T-helper 17 cell (primary cell): Measurements from ENCODE around the gene AIF1L. TPM values are rescaled to one million over a fixed set of nuclear protein-coding genes. Genes with fewer than 3 reads are reported as not detected.

Experiments
- ATAC-seq: fragments of 150-1000 bp; cut with Tn5 transposase; 2 replicates; pipeline ENCODE4 v1.10.0; 2021; ENCODE audit warnings: mild to moderate bottlenecking, moderate library complexity
- DNase-seq, 3 donors: peaks; one replicate each; pipeline versions ENCODE4 v3.0.0 to v3.0.0-alpha.2; 2020 to 2021
- H3K9me3 ChIP-seq: one replicate; pipeline ENCODE4 v1.7.0; 2013; ENCODE audit warnings: low read length, mild to moderate bottlenecking; ENCODE audit not compliant: control insufficient read depth, poor library complexity, severe bottlenecking
- H3K27ac Mint-ChIP-seq: one replicate; pipeline ENCODE4 v1.8.0; 2022; ENCODE audit warnings: mild to moderate bottlenecking, moderate library complexity, mixed read lengths
- H3K27me3 Mint-ChIP-seq: one replicate; pipeline ENCODE4 v1.8.0; 2022; ENCODE audit warnings: mixed read lengths
- H3K36me3 Mint-ChIP-seq: one replicate; pipeline ENCODE4 v1.8.0; 2022; ENCODE audit warnings: low read depth, mixed read lengths
- H3K4me1 Mint-ChIP-seq: one replicate; pipeline ENCODE4 v1.8.0; 2022; ENCODE audit warnings: mild to moderate bottlenecking, mixed read lengths
- H3K4me3 Mint-ChIP-seq: one replicate; pipeline ENCODE4 v1.8.0; 2022; ENCODE audit warnings: mild to moderate bottlenecking, moderate library complexity, mixed read lengths
- total RNA-seq, 4 donors: library from RNA in 2 of 4; stranded (reverse) in 2 of 4; gene quantifications; one replicate each; pipeline ENCODE4 v1.2.3 and lab custom pipeline; 2022 to 2026

Gene AIF1L
- total RNA-seq, 2 donors from 2014 or later = 0.22 TPM; not detected in 1

GRCh38 chr9:131084661-131085369, 11.5 kb upstream of the AIF1L start:
- peaks cover 16% of the 10 kb centered on the region for H3K27me3 Mint-ChIP-seq
- no peak for DNase-seq
- H3K9me3 ChIP-seq = no peaks in the 10 kb centered on the region
- no peaks in the 10 kb centered on the region for H3K36me3 Mint-ChIP-seq
- no peak overlapping the region for H3K27ac Mint-ChIP-seq
- ATAC-seq = no peak
- peaks cover 3% of the 10 kb centered on the region for H3K4me1 Mint-ChIP-seq
- no peak overlapping the region for H3K4me3 Mint-ChIP-seq

- Mint-ChIP-seq H3K36me3 (no peaks in the 10 kb centered on the region), H3K4me1 (peaks cover 3% of the 10 kb centered on the region), H3K4me3 (no peak overlapping the region), H3K27me3 (peaks cover 16% of the 10 kb centered on the region), H3K27ac (no peak overlapping the region)
- ATAC-seq (no peak), DNase-seq (no peak)
- no peaks in the 10 kb centered on the region for H3K9me3 ChIP-seq
Measured at GRCh38 chr9:131085370-131086122, 10.8 kb upstream of the AIF1L start.

GRCh38 chr9:131087354-131087893, 8.9 kb upstream of the AIF1L start:
- no peak overlapping the region for H3K27ac Mint-ChIP-seq
- no peaks in the 10 kb centered on the region for H3K4me1 Mint-ChIP-seq
- H3K4me3 Mint-ChIP-seq = no peak overlapping the region
- peaks cover 16% of the 10 kb centered on the region for H3K27me3 Mint-ChIP-seq
- ATAC-seq (no peak), DNase-seq (no peak)
- H3K36me3 Mint-ChIP-seq = no peaks in the 10 kb centered on the region
- H3K9me3 ChIP-seq = no peaks in the 10 kb centered on the region

GRCh38 chr9:131090025-131090787, 6.1 kb upstream of the AIF1L start:
- Mint-ChIP-seq H3K27me3 (peaks cover 28% of the 10 kb centered on the region), H3K4me1 (no peaks in the 10 kb centered on the region), H3K4me3 (no peak overlapping the region), H3K27ac (no peak overlapping the region), H3K36me3 (no peaks in the 10 kb centered on the region)
- DNase-seq = no peak
- ATAC-seq = no peak
- H3K9me3 ChIP-seq = no peaks in the 10 kb centered on the region

GRCh38 chr9:131091352-131091992, 4.9 kb upstream of the AIF1L start:
- ATAC-seq = no peak
- no peak overlapping the region for H3K4me3 Mint-ChIP-seq
- no peak overlapping the region for H3K27ac Mint-ChIP-seq
- no peak for DNase-seq
- H3K27me3 Mint-ChIP-seq = peaks cover 34% of the 10 kb centered on the region
- peaks cover 3% of the 10 kb centered on the region for H3K36me3 Mint-ChIP-seq
- H3K4me1 Mint-ChIP-seq = peaks cover 5% of the 10 kb centered on the region
- no peaks in the 10 kb centered on the region for H3K9me3 ChIP-seq

DNA sequence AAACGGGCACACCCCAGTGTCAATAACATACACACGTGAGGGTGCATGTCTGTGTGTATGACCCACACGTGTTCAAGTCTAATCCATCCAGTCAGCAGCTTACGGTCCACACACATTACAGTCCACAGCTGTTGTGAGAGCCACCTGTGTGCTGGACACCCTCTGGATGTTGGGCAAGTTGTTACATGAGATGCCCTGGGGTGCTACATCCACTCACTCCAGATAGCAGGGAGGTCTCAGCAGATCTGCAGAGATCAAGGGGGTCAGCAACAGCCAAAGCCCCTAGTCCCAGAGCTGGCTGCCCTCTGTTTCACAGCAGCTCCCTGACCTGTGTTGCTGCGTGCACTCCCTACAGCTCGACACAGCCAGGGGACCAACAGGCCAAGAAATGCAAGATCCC, 4.3 kb upstream of the AIF1L start:
- peaks cover 3% of the 10 kb centered on the region for H3K36me3 Mint-ChIP-seq
- no peaks in the 10 kb centered on the region for H3K9me3 ChIP-seq
- DNase-seq = no peak
- no peak overlapping the region for H3K4me3 Mint-ChIP-seq
- ATAC-seq = no peak
- H3K27me3 Mint-ChIP-seq = peaks cover 35% of the 10 kb centered on the region
- H3K4me1 Mint-ChIP-seq = peaks cover 5% of the 10 kb centered on the region
- no peak overlapping the region for H3K27ac Mint-ChIP-seq

- no peak for ATAC-seq
- H3K9me3 ChIP-seq = no peaks in the 10 kb centered on the region
- Mint-ChIP-seq H3K27ac (no peak overlapping the region), H3K4me1 (peaks cover 8% of the 10 kb centered on the region), H3K4me3 (no peak overlapping the region), H3K36me3 (peaks cover 5% of the 10 kb centered on the region), H3K27me3 (peaks cover 39% of the 10 kb centered on the region)
- DNase-seq = no peak
Measured at GRCh38 chr9:131092548-131093440, 3.5 kb upstream of the AIF1L start.

DNA sequence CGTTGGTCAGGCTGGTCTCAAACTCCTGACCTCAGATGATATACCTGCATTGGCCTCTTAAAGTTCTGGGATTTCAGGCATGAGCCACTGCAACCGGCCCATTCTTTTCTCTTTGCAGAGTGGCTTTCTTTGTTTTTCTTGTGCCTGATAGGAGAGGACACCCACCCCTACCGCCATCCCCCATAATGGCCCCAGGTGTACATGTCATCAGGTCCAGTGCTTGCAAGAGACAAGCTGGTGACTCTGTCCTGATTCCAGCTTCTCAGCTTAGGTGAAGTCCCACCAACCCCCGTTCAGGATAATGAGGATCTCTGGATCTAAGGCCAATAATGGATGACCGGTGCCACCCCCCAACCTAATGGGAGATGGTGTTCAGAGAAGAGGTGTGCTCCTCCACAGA, 2.3 kb upstream of the AIF1L start:
- ATAC-seq (no peak), DNase-seq (no peak)
- Mint-ChIP-seq H3K27me3 (peaks cover 41% of the 10 kb centered on the region), H3K4me3 (no peak overlapping the region), H3K4me1 (peaks cover 8% of the 10 kb centered on the region), H3K36me3 (peaks cover 5% of the 10 kb centered on the region), H3K27ac (no peak overlapping the region)
- H3K9me3 ChIP-seq = no peaks in the 10 kb centered on the region

DNA sequence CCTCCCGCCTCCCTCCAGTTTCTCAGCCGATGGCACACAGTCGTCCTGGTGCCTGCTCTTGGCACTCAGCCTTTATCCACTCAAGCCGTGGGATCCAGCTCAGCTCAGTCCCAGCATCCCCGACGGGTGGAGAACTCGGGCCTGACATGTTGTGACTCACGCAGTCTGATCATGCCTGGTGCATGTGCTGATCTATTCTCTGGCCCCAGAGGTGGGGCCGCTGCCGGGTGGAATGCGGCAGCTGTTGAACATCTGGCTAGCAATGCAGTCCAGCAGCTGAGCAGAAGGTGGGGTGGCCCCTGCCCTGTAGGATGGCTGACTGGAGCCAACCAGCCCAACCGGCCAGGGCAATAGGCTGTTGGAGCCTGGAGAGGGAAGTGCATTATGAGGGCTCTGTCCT, 1.7 kb upstream of the AIF1L start:
- ATAC-seq (no peak), DNase-seq (no peak)
- H3K36me3 Mint-ChIP-seq = peaks cover 5% of the 10 kb centered on the region
- no peaks in the 10 kb centered on the region for H3K9me3 ChIP-seq
- H3K27ac Mint-ChIP-seq = no peak overlapping the region
- peaks cover 8% of the 10 kb centered on the region for H3K4me1 Mint-ChIP-seq
- peaks cover 41% of the 10 kb centered on the region for H3K27me3 Mint-ChIP-seq
- H3K4me3 Mint-ChIP-seq = peak overlapping the region; percentile 43

GRCh38 chr9:131095666-131096268, 564 bp upstream of the AIF1L start:
- Mint-ChIP-seq H3K4me3 (peak overlapping the region; percentile 73), H3K36me3 (peaks cover 5% of the 10 kb centered on the region), H3K27me3 (peaks cover 41% of the 10 kb centered on the region), H3K27ac (no peak overlapping the region), H3K4me1 (peaks cover 8% of the 10 kb centered on the region)
- no peaks in the 10 kb centered on the region for H3K9me3 ChIP-seq
- ATAC-seq (no peak), DNase-seq (no peak)

DNA sequence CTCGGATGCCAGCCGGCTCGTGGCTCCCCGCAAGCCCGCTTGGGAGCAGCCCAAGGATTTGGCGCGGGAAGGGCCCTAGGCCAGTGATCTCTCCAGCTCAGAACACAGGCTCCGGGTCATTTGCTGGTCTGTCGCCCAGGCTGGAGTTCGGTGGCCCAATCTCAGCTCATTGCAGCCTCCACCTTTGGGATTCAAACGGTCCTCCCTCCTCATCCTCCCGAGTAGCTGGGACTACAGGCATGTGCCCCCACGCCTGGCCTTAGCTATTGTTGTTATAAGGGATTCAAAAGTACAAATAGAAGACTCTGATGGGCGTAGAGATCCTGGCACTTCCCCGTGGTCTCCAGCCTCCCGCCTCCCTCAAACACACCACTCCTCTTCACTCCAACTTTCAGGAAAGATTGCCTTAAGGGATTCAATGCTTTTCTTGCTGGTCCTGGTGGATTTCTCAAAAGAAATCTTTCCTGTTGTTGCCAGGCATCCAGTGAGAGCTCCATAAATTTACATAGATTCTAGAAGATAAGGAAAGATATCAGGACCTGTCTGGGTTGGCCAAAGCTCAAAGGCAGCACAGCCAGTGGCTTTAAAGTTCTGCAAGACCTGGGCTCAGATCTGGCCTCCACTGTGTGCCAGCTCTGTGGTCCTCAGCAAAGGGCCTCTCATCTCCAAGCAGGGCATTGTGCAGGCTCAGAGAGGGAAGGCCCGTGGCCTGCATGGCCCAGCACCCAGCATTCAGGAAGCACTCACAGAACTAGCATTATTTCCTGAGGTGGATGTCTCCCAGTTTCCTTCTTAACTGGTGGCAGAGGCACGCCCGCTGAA, 1.0 kb downstream of the AIF1L start:
- Mint-ChIP-seq H3K4me3 (peak overlapping the region; percentile 82), H3K4me1 (peaks cover 8% of the 10 kb centered on the region), H3K36me3 (peaks cover 5% of the 10 kb centered on the region), H3K27ac (no peak overlapping the region), H3K27me3 (peaks cover 41% of the 10 kb centered on the region)
- ATAC-seq (no peak), DNase-seq (no peak)
- H3K9me3 ChIP-seq = no peaks in the 10 kb centered on the region
